Sigmoid colon (tissue), 3 donors: Measurements from ENCODE around the gene KRTAP10-4.

ENCODE experiments used
- CTCF ChIP-seq, 4 experiments: fragments of 450-650 bp in 3 of 4; fragments of 200-600 bp in 1 of 4; IDR thresholded peaks; one replicate each; pipeline ENCODE4 v1.5.1; 2016 to 2019; ENCODE audit warnings: antibody characterized with exemption in 4 of 4, mild to moderate bottlenecking in 3 of 4, moderate library complexity in 2 of 4
- POLR2A ChIP-seq, 2 donors: fragments of 450-650 bp; IDR thresholded peaks; one replicate each; pipeline ENCODE4 v1.6.1; 2016; ENCODE audit warnings: antibody characterized with exemption in 2 of 2, mild to moderate bottlenecking in 2 of 2, moderate library complexity in 2 of 2

GRCh38 chr21:44619886-44620285 lies 46.4 kb downstream of the KRTAP10-4 start:
- TF ChIP-seq CTCF (IDR thresholded peaks at IDR 0.05) = no peak
- TF ChIP-seq POLR2A (IDR thresholded peaks at IDR 0.05) = no peak
